ACC112 (cell line): ENCODE measurements around the gene SPATA13.

Source experiments
- H2AFZ ChIP-seq: fragments of 200-600 bp; sonication (generic); one replicate; pipeline ENCODE4 v1.6.0; 2017; ENCODE audit warnings: antibody characterized with exemption, low read length; ENCODE audit not compliant: unreplicated experiment
- H3K27ac ChIP-seq: fragments of 200-600 bp; sonication (generic); 2 replicates; pipeline ENCODE4 v1.5.1; 2014; ENCODE audit warnings: low read depth, mild to moderate bottlenecking, antibody characterized with exemption, low read length, moderate library complexity
- H3K27me3 ChIP-seq: fragments of 200-600 bp; sonication (generic); 2 replicates; pipeline ENCODE4 v1.6.1; 2014; ENCODE audit warnings: mild to moderate bottlenecking, antibody characterized with exemption, low read length, moderate library complexity, mixed read lengths; ENCODE audit not compliant: insufficient read depth
- H3K36me3 ChIP-seq: fragments of 200-600 bp; sonication (generic); 2 replicates; pipeline ENCODE4 v1.6.1; 2016; ENCODE audit warnings: mild to moderate bottlenecking, antibody characterized with exemption, low read length, moderate library complexity, mixed read lengths; ENCODE audit not compliant: insufficient read depth
- H3K4me1 ChIP-seq: fragments of 200-600 bp; sonication (generic); one replicate; pipeline ENCODE4 v1.6.1; 2016; ENCODE audit warnings: low read length, mixed read lengths; ENCODE audit not compliant: insufficient read depth, unreplicated experiment, control insufficient read depth
- H3K4me3 ChIP-seq: fragments of 200-600 bp; sonication (generic); 2 replicates; pipeline ENCODE4 v1.5.1; 2014; ENCODE audit warnings: mild to moderate bottlenecking, low read depth, low read length
- H3K79me2 ChIP-seq: fragments of 200-600 bp; sonication (generic); one replicate; pipeline ENCODE4 v1.6.0; 2016; ENCODE audit warnings: low read length; ENCODE audit not compliant: control insufficient read depth, unreplicated experiment, insufficient read depth

SPATA13 gene

GRCh38 chr13:24151864-24152263, 8.7 kb upstream of the SPATA13 start:
- Histone ChIP-seq H2AFZ (no peak overlapping the region), H3K27me3 (no peaks in the 10 kb centered on the region), H3K27ac (no peak overlapping the region), H3K4me3 (no peak overlapping the region), H3K4me1 (peaks cover 18% of the 10 kb centered on the region), H3K36me3 (no peaks in the 10 kb centered on the region), H3K79me2 (no peaks in the 10 kb centered on the region)

GRCh38 chr13:24152292-24153214, 8.0 kb upstream of the SPATA13 start:
- H3K79me2 ChIP-seq, result no peaks in the 10 kb centered on the region
- no peaks in the 10 kb centered on the region for H3K36me3 ChIP-seq
- no peak overlapping the region for H3K4me3 ChIP-seq
- H3K27ac ChIP-seq, result no peak overlapping the region
- peaks cover 18% of the 10 kb centered on the region for H3K4me1 ChIP-seq
- no peak overlapping the region for H2AFZ ChIP-seq
- H3K27me3 ChIP-seq, result no peaks in the 10 kb centered on the region

- Histone ChIP-seq H3K4me1 (peaks cover 13% of the 10 kb centered on the region), H3K27me3 (no peaks in the 10 kb centered on the region), H3K4me3 (no peak overlapping the region), H2AFZ (no peak overlapping the region), H3K36me3 (no peaks in the 10 kb centered on the region), H3K79me2 (no peaks in the 10 kb centered on the region), H3K27ac (no peak overlapping the region)
These were observed 7.2 kb upstream of the SPATA13 start for GRCh38 chr13:24153347-24153746.

GRCh38 chr13:24153979-24154701, 6.4 kb upstream of the SPATA13 start:
- Histone ChIP-seq H3K36me3 (no peaks in the 10 kb centered on the region), H2AFZ (no peak overlapping the region), H3K79me2 (no peaks in the 10 kb centered on the region), H3K27ac (no peak overlapping the region), H3K4me3 (no peak overlapping the region), H3K4me1 (peaks cover 8% of the 10 kb centered on the region), H3K27me3 (no peaks in the 10 kb centered on the region)

- peaks cover 3% of the 10 kb centered on the region for H3K79me2 ChIP-seq
- peaks cover 3% of the 10 kb centered on the region for H3K4me1 ChIP-seq
- no peaks in the 10 kb centered on the region for H3K36me3 ChIP-seq
- H3K27ac ChIP-seq, result no peak overlapping the region
- no peak overlapping the region for H3K4me3 ChIP-seq
- H2AFZ ChIP-seq, result no peak overlapping the region
- no peaks in the 10 kb centered on the region for H3K27me3 ChIP-seq
These were observed 1.2 kb upstream of the SPATA13 start for GRCh38 chr13:24159357-24159756.

- Histone ChIP-seq H3K4me1 (peaks cover 3% of the 10 kb centered on the region), H3K36me3 (no peaks in the 10 kb centered on the region), H3K4me3 (peak overlapping the region; percentile 85), H3K79me2 (peaks cover 3% of the 10 kb centered on the region), H3K27ac (no peak overlapping the region), H2AFZ (peak overlapping the region; percentile 78), H3K27me3 (no peaks in the 10 kb centered on the region)
These were observed 673 bp downstream of the SPATA13 start for GRCh38 chr13:24161010-24161775.

- Histone ChIP-seq H3K36me3 (no peaks in the 10 kb centered on the region), H3K27ac (no peak overlapping the region), H3K4me3 (peak overlapping the region; percentile 85), H3K4me1 (peaks cover 3% of the 10 kb centered on the region), H3K79me2 (peaks cover 3% of the 10 kb centered on the region), H2AFZ (no peak overlapping the region), H3K27me3 (no peaks in the 10 kb centered on the region)
These were observed 1.5 kb downstream of the SPATA13 start for GRCh38 chr13:24161980-24162525.

- Histone ChIP-seq H3K27ac (no peak overlapping the region), H3K4me3 (no peak overlapping the region), H3K27me3 (no peaks in the 10 kb centered on the region), H2AFZ (no peak overlapping the region), H3K36me3 (no peaks in the 10 kb centered on the region), H3K4me1 (peaks cover 3% of the 10 kb centered on the region), H3K79me2 (peaks cover 3% of the 10 kb centered on the region)
These were observed 2.1 kb downstream of the SPATA13 start for GRCh38 chr13:24162604-24163003.

- H3K4me1 ChIP-seq, result peaks cover 8% of the 10 kb centered on the region
- no peak overlapping the region for H3K4me3 ChIP-seq
- H3K27ac ChIP-seq, result no peak overlapping the region
- H3K36me3 ChIP-seq, result no peaks in the 10 kb centered on the region
- no peaks in the 10 kb centered on the region for H3K27me3 ChIP-seq
- H3K79me2 ChIP-seq, result peaks cover 3% of the 10 kb centered on the region
- H2AFZ ChIP-seq, result no peak overlapping the region
These were observed 5.2 kb downstream of the SPATA13 start for GRCh38 chr13:24165746-24166145.

GRCh38 chr13:24166561-24166960, 6.0 kb downstream of the SPATA13 start:
- H2AFZ ChIP-seq, result no peak overlapping the region
- no peak overlapping the region for H3K27ac ChIP-seq
- H3K4me1 ChIP-seq, result peaks cover 8% of the 10 kb centered on the region
- no peaks in the 10 kb centered on the region for H3K36me3 ChIP-seq
- H3K79me2 ChIP-seq, result peaks cover 3% of the 10 kb centered on the region
- H3K4me3 ChIP-seq, result no peak overlapping the region
- H3K27me3 ChIP-seq, result no peaks in the 10 kb centered on the region
